GM18505 (cell line): ENCODE measurements around the gene VEGFA.

Experiments
- ATAC-seq: cut with Tn5 transposase; IDR thresholded peaks from one replicate; pipeline ENCODE4 v1.9.1; 2021; ENCODE audit not compliant: unreplicated experiment
- POLR2A ChIP-seq: IDR thresholded peaks from 4 replicates; pipeline ENCODE4 v1.6.1; 2011; ENCODE audit warnings: borderline replicate concordance; ENCODE audit not compliant: insufficient read depth, insufficient read length; ENCODE audit errors: extremely low read depth

The VEGFA gene

DNA sequence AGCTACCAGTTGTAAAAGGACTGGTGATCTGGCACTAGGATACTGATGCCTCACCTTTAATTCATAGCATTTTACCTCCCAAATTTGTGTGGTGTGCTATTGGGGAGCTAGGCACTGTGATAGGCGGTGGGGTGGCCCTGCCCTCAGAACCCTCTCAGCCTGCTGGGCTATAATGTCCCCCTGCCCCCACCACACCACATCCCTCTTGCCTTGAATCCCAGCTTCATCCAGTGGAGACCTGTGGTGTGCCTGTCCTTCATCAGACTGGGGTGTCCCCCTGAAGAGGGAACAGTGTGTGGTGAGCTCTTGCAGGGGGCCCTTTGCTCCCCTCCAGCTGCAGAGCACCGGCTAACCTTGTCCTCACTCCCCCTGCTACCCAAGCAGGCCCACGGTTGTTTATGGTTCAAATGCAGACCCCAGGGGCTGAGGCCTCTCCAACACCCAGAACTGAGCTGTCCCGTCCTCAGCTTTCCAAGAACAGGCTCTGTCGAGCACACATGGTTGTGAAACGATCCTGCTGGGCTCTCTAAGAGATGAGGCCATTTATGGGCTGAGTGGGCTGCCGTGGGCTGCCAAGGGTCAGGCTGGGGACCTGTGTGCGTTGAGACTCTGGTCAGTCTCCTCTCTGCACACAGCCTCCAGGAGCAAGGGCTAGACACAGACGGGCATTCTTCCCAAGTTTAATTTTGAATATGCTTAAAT, 26.9 kb upstream of the VEGFA start:
- ATAC-seq, result no peak
- no peak for TF ChIP-seq POLR2A

GRCh38 chr6:43743682-43744381, 26.2 kb upstream of the VEGFA start:
- TF ChIP-seq POLR2A, result no peak
- ATAC-seq, result no peak

- no peak for ATAC-seq
- TF ChIP-seq POLR2A, result no peak
These were observed 25.5 kb upstream of the VEGFA start for GRCh38 chr6:43744491-43744890.

DNA sequence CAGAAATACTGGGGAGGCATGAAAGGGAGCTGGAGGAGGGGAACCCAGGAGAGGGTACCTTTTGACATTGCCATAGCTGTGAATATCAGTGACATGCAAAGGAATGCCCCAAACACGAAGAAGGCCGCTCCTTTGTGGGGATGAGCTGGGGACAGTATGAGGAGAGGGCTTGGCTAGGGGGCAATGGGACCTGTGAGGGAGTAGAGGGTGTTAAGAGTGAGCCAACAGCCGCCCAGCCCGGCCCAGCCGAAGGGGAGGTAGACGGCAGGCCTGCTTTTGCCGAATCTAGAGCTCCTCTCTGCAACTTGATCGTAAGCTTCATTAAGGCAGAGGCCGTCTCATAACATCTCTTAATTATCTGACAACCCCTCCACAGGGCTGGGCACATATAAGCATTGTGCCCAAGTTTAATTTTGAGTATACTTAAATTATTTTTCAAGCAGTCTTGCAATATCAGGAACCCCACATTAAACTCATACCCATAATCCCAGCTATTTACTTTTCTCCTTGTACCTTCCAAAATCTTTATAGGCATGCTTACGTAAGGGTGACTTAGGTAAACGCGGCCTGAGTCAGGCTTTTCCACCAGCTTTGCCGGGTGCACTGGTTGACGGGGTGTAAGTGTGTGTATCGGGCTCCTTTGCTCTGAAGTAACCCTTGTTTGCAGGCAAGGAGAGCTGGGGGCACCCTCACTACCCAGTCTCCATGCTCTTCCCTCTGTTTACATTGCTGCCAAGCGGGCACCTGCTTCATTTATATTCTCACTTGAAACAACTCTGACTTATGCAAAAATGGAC, 24.9 kb upstream of the VEGFA start:
- no peak for TF ChIP-seq POLR2A
- no peak for ATAC-seq

- no peak for ATAC-seq
- TF ChIP-seq POLR2A, result no peak
These were observed 23.9 kb upstream of the VEGFA start for GRCh38 chr6:43746071-43746470.

- no peak for ATAC-seq
- TF ChIP-seq POLR2A, result no peak
These were observed 23.4 kb upstream of the VEGFA start for GRCh38 chr6:43746613-43747102.

DNA sequence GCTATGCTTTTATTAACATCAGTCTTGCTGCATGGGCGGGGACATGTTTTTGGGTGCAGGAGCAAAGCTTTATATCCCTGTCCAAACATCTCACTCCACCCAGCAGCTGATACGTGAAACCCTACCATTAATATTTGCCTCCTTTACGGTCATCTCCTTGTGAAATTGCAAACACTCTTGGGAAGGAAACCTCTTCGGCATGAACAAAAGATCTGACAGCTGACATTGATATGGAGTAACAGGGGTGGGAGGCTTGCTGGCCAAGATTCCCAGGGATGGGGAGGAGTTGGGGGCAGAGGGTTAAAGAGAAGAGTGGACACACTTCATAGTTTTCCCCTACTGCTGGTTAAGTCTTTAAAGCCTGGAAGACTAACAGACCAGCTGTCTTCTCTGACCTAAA, 22.2 kb upstream of the VEGFA start:
- no peak for TF ChIP-seq POLR2A
- ATAC-seq, result no peak

DNA sequence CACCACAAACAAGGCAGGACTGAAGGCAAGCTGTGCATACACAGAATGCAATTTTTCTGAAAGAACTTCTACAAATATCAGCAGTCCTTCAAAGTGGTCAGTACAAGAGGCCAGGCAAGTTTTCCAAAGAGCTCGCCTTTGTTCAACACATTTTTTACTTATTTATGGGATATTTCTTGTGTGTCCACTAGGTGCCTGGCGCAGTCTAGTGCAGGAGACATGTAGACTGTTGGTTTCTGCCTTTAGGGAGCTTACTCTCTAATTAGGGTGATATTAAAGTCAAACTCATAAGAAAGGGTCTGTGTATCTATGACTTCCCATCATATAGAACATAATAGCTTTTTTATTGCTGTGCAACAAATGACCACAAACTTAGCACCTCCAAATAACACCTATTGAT, 21.2 kb upstream of the VEGFA start:
- no peak for TF ChIP-seq POLR2A
- ATAC-seq, result no peak

- ATAC-seq, result no peak
- TF ChIP-seq POLR2A, result no peak
These were observed 20.6 kb upstream of the VEGFA start for GRCh38 chr6:43749461-43749860.

DNA sequence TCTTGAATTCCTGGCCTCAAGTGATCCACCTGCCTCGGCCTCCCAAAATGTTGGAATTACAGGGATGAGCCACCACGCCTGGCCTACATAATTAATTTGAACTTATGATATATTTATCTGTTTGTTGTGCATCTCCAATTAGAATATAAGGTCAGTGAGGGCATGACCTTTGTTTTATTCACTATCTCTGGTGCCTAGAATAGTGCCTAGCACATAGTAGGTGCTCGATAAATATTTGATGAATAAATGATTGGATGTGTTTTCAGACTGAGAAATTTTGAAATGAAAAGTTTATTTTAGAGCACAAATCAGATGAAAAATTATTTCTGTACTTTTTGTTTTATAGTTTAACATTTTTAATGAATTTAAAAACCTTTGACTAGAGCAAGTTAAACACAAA, 19.4 kb upstream of the VEGFA start:
- no peak for ATAC-seq
- no peak for TF ChIP-seq POLR2A

DNA sequence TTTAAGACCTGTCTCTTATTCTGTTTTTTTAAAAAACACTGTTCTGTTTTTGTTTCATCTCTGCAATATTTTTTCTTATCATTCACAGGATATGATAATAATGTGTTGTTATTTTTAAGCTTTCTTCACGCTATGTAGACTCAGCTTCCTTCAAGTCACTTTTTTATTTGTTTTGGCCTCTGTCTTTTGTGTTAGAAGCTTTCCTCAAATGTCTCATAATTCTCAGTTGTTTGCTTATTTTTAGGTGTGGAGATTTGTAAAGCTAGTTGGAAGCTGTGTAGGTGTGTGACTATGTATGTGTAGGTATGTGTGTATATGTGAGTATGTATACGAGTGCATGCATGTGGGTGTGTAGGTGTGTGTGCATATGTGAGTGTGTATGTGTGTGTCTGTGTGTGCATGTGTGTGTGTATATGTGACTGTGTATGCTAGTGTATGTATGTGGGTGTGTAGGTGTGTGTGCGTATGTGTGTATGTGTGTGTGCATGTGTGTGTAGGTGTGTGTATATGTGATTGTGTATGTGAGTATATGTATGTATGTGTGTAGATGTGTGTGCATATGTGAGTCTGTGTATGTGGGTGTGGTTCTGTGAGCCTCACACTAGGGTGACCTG, 16.3 kb upstream of the VEGFA start:
- ATAC-seq, result no peak

DNA sequence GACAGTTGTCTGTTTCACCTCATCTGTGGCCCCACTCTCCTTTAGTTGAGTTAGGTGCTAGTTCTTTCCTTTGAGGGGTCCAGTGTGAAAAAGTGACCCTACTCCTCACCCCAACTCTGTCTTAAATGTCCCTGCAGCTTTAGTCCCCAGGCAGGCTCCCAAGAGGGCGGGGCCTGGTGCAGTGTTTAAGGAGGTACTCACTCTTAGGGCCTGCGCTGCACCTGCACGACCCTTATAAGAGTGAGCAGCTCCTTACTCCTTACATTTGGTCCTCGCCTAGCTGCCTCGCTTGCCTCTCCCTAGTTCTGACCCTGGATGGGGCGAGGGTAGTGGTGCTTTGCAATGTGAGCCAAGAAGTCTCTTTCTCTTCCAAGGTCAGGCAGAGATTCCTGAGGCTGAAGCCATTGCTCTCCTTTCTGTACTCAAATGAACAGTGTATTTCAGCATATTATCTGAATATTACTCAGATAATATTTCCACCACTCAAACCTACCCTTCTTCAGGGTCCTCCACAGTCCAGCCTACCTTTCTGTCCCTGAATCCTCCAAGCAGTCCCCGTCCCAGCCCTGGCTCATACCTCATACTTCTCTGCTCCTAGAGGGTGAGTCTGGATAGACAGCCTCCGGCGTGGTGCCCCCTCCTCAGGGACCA, 11.9 kb upstream of the VEGFA start:
- no peak for TF ChIP-seq POLR2A
- ATAC-seq, result no peak

More for the DNA sequence above, 16.3 kb upstream of the VEGFA start:
- no peak for TF ChIP-seq POLR2A

- no peak for ATAC-seq
These were observed 11.4 kb upstream of the VEGFA start for GRCh38 chr6:43758617-43759050.

More at GRCh38 chr6:43758617-43759050, 11.4 kb upstream of the VEGFA start:
- TF ChIP-seq POLR2A, result no peak
